Liver (tissue), 9 donors: ENCODE measurements around the gene TBX1. TPM values are rescaled to one million over a fixed set of nuclear protein-coding genes. Genes with fewer than 3 reads are reported as not detected.

Experiments used
- DNase-seq: peaks from one replicate; pipeline ENCODE4 v3.0.0-alpha.2; 2017; ENCODE audit warnings: low spot score
- H3K27ac ChIP-seq, 2 donors: one replicate each; pipeline ENCODE4 v1.7.0; 2013; ENCODE audit warnings: inconsistent platforms in 2 of 2, low read length in 2 of 2, control low read depth in 1 of 2, low read depth in 1 of 2, mild to moderate bottlenecking in 1 of 2
- H3K27me3 ChIP-seq, 4 donors: one replicate each; pipeline versions ENCODE4 v1.6.1 to v1.7.0; 2013; ENCODE audit warnings: low read length in 3 of 4, inconsistent platforms in 1 of 4, mild to moderate bottlenecking in 1 of 4, moderate library complexity in 1 of 4; ENCODE audit not compliant: control insufficient read depth in 4 of 4, insufficient read depth in 4 of 4
- H3K36me3 ChIP-seq, 4 donors: one replicate each; pipeline versions ENCODE4 v1.6.1 to v1.7.0; 2013; ENCODE audit warnings: low read length in 3 of 4, mild to moderate bottlenecking in 3 of 4, low read depth in 1 of 4, moderate library complexity in 1 of 4; ENCODE audit not compliant: control insufficient read depth in 4 of 4, insufficient read depth in 3 of 4
- H3K4me1 ChIP-seq, 4 donors: one replicate each; pipeline versions ENCODE4 v1.6.1 to v1.7.0; 2013; ENCODE audit warnings: low read length in 3 of 4, mild to moderate bottlenecking in 3 of 4, moderate library complexity in 1 of 4; ENCODE audit not compliant: control insufficient read depth in 4 of 4, insufficient read depth in 4 of 4
- H3K4me3 ChIP-seq, 3 donors: one replicate each; pipeline versions ENCODE4 v1.6.1 to v1.7.0; 2013; ENCODE audit warnings: low read length in 3 of 3, control low read depth in 1 of 3, low read depth in 1 of 3, mild to moderate bottlenecking in 1 of 3
- H3K9ac ChIP-seq, 2 donors: one replicate each; pipeline ENCODE4 v1.7.0; 2013; ENCODE audit warnings: low read length in 2 of 2, mild to moderate bottlenecking in 2 of 2, moderate library complexity in 2 of 2, control low read depth in 1 of 2, low read depth in 1 of 2
- H3K9me3 ChIP-seq, 4 donors: one replicate each; pipeline versions ENCODE4 v1.6.1 to v1.7.0; 2013; ENCODE audit warnings: low read length in 3 of 4; ENCODE audit not compliant: control insufficient read depth in 4 of 4
- EGR1 ChIP-seq, 2 donors: IDR thresholded peaks; 2 replicates each; pipeline ENCODE4 v1.6.1; 2016 to 2018; ENCODE audit warnings: antibody characterized with exemption in 2 of 2, low read depth in 2 of 2
- FOXA1 ChIP-seq: IDR thresholded peaks from 2 replicates; pipeline ENCODE4 v1.6.1; 2016; ENCODE audit warnings: antibody characterized with exemption
- FOXA2 ChIP-seq: IDR thresholded peaks from 2 replicates; pipeline ENCODE4 v1.6.1; 2016; ENCODE audit warnings: antibody characterized with exemption
- GABPA ChIP-seq, 2 donors: IDR thresholded peaks in 1 of 2; conservative IDR thresholded peaks in 1 of 2; 2 replicates each; pipeline ENCODE4 v1.6.1; 2016; ENCODE audit warnings: antibody characterized with exemption in 2 of 2, mild to moderate bottlenecking in 1 of 2, moderate library complexity in 1 of 2
- HNF4A ChIP-seq, 2 donors: conservative IDR thresholded peaks; 2 replicates each; pipeline ENCODE4 v1.6.1; 2016; ENCODE audit warnings: antibody characterized with exemption in 2 of 2, mild to moderate bottlenecking in 2 of 2
- HNF4G ChIP-seq: IDR thresholded peaks from 2 replicates; pipeline ENCODE4 v1.6.1; 2016; ENCODE audit warnings: antibody characterized with exemption
- JUND ChIP-seq, 2 donors: IDR thresholded peaks; 2 replicates each; pipeline ENCODE4 v1.6.1; 2016; ENCODE audit warnings: antibody characterized with exemption in 2 of 2
- NR2F2 ChIP-seq: IDR thresholded peaks from 2 replicates; pipeline ENCODE4 v1.6.1; 2016; ENCODE audit warnings: antibody characterized with exemption
- RAD21 ChIP-seq, 2 donors: IDR thresholded peaks; 2 replicates each; pipeline ENCODE4 v1.6.1; 2016; ENCODE audit warnings: antibody characterized with exemption in 2 of 2, mild to moderate bottlenecking in 2 of 2
- RXRA ChIP-seq, 2 donors: IDR thresholded peaks; 2 replicates each; pipeline ENCODE4 v1.6.1; 2017 to 2018; ENCODE audit warnings: antibody characterized with exemption in 2 of 2, mild to moderate bottlenecking in 1 of 2
- SP1 ChIP-seq: IDR thresholded peaks from 2 replicates; pipeline ENCODE4 v1.6.1; 2018; ENCODE audit warnings: antibody characterized with exemption, mild to moderate bottlenecking
- TAF1 ChIP-seq: conservative IDR thresholded peaks from 2 replicates; pipeline ENCODE4 v1.6.1; 2016; ENCODE audit warnings: antibody characterized with exemption, mild to moderate bottlenecking
- YY1 ChIP-seq: IDR thresholded peaks from 2 replicates; pipeline ENCODE4 v1.6.1; 2016; ENCODE audit warnings: antibody characterized with exemption, mild to moderate bottlenecking
- WGBS: extraction: QIAGEN DNeasy Blood & Tissue Kit; methylation state at CpG from one replicate; pipeline ENCODE4 v1.1.7; 2013; 5-methylcytosine and 5-hydroxymethylcytosine counted together
- polyA plus RNA-seq, 2 donors: library from polyadenylated mRNA; stranded (reverse) in 1 of 2; unstranded in 1 of 2; fragments of 200-250 nt in 1 of 2; fragments of >200 nt in 1 of 2; fragmentation: Nextera tagmentation in 1 of 2; extraction: Ambion mirVana in 1 of 2; gene quantifications; one replicate each; pipeline versions ENCODE4 v1.2.1 to v1.2.3, GENCODE V29; 2013 to 2015
- total RNA-seq, 2 donors: library from RNA; depleted of rRNA; stranded (reverse); fragments of >200 nt; gene quantifications; one replicate each; pipeline ENCODE4 v1.2.3, GENCODE V29; 2014
- TF ChIP-seq, protein P1 (sequence below): IDR thresholded peaks from 2 replicates; pipeline ENCODE4 v1.6.1; 2016; ENCODE audit warnings: antibody characterized with exemption
- TF ChIP-seq, protein P2 (sequence below): fragments of 150-350 bp; IDR thresholded peaks from 2 replicates; pipeline ENCODE4 v1.5.1; 2017; ENCODE audit warnings: improper control_type of control experiment, low read depth, low read length; ENCODE audit not compliant: missing input control
- TF ChIP-seq, protein P3 (sequence below): IDR thresholded peaks from 2 replicates; pipeline ENCODE4 v1.6.1; 2016; ENCODE audit warnings: antibody characterized with exemption
- TF ChIP-seq, protein P4 (sequence below): IDR thresholded peaks from 2 replicates; pipeline ENCODE4 v1.6.1; 2016; ENCODE audit warnings: antibody characterized with exemption
- TF ChIP-seq, protein P5 (sequence below): IDR thresholded peaks from 2 replicates; pipeline ENCODE4 v1.6.1; 2016; ENCODE audit warnings: antibody characterized with exemption, mild to moderate bottlenecking
- donor health status: healthy.
- donor health status: healthy.
- donor health status: healthy.
- donor health status: healthy.
- donor health status: healthy.

Gene TBX1
- total and polyA plus RNA-seq, 4 donors, result 0.17 to 0.18 TPM; not detected in 2

DNA sequence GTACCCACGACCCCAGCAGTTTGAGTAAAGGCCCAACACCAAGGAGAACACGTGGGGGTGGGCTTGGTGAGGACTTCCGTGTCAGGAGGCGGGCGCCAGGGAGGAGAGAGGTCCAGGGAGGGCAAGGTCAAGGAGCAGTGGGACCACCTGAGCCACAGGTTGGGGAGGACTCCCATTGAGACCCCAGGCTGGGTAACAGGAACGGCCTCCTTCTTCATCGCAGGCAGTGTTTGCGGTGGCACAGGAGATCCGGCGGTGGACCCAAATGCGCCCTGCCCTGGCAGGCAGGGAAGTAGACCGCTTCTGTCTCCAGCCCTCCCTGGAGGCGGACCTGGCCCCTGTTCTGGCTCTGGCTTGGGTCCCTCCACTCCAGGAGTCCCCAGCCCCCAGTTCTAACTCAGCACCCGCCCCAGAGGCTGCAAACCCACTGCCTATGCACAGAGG is 5.9 kb upstream of the TBX1 start:
- WGBS, result 40% methylated on average over 14 of the region's 14 CpGs
- Histone ChIP-seq H3K4me1 (peaks cover 6 to 22% (median 9%) of the 10 kb centered on the region in 4 donors), H3K36me3 (no peaks in the 10 kb centered on the region), H3K27me3 (peaks cover 4 to 15% (median 10%) of the 10 kb centered on the region in 4 donors), H3K9me3 (no peaks in the 10 kb centered on the region), H3K4me3 (no peak overlapping the region), H3K27ac (no peak overlapping the region), H3K9ac (no peak overlapping the region)
- no peak for DNase-seq
- no peak for TF ChIP-seq HNF4G
- no peak for TF ChIP-seq HNF4A (conservative IDR thresholded peaks at IDR 0.05)
- no peak for TF ChIP-seq FOXA2
- no peak for TF ChIP-seq RXRA (IDR thresholded peaks at IDR 0.05)
- no peak for TF ChIP-seq JUND (IDR thresholded peaks at IDR 0.05)
- no peak for TF ChIP-seq FOXA1
- TF ChIP-seq SP1, result no peak
- no peak for TF ChIP-seq NR2F2
- TF ChIP-seq EGR1 (IDR thresholded peaks at IDR 0.05; ENCODE audit: low read depth in 2 of 2), result no peak
- TF ChIP-seq, protein P1, sequence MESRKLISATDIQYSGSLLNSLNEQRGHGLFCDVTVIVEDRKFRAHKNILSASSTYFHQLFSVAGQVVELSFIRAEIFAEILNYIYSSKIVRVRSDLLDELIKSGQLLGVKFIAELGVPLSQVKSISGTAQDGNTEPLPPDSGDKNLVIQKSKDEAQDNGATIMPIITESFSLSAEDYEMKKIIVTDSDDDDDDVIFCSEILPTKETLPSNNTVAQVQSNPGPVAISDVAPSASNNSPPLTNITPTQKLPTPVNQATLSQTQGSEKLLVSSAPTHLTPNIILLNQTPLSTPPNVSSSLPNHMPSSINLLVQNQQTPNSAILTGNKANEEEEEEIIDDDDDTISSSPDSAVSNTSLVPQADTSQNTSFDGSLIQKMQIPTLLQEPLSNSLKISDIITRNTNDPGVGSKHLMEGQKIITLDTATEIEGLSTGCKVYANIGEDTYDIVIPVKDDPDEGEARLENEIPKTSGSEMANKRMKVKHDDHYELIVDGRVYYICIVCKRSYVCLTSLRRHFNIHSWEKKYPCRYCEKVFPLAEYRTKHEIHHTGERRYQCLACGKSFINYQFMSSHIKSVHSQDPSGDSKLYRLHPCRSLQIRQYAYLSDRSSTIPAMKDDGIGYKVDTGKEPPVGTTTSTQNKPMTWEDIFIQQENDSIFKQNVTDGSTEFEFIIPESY, result no peak
- TF ChIP-seq, protein P2, sequence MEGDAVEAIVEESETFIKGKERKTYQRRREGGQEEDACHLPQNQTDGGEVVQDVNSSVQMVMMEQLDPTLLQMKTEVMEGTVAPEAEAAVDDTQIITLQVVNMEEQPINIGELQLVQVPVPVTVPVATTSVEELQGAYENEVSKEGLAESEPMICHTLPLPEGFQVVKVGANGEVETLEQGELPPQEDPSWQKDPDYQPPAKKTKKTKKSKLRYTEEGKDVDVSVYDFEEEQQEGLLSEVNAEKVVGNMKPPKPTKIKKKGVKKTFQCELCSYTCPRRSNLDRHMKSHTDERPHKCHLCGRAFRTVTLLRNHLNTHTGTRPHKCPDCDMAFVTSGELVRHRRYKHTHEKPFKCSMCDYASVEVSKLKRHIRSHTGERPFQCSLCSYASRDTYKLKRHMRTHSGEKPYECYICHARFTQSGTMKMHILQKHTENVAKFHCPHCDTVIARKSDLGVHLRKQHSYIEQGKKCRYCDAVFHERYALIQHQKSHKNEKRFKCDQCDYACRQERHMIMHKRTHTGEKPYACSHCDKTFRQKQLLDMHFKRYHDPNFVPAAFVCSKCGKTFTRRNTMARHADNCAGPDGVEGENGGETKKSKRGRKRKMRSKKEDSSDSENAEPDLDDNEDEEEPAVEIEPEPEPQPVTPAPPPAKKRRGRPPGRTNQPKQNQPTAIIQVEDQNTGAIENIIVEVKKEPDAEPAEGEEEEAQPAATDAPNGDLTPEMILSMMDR, result no peak
- TF ChIP-seq, protein P3, sequence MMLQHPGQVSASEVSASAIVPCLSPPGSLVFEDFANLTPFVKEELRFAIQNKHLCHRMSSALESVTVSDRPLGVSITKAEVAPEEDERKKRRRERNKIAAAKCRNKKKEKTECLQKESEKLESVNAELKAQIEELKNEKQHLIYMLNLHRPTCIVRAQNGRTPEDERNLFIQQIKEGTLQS, result no peak
- TF ChIP-seq, protein P4, sequence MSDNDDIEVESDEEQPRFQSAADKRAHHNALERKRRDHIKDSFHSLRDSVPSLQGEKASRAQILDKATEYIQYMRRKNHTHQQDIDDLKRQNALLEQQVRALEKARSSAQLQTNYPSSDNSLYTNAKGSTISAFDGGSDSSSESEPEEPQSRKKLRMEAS, result no peak

DNA sequence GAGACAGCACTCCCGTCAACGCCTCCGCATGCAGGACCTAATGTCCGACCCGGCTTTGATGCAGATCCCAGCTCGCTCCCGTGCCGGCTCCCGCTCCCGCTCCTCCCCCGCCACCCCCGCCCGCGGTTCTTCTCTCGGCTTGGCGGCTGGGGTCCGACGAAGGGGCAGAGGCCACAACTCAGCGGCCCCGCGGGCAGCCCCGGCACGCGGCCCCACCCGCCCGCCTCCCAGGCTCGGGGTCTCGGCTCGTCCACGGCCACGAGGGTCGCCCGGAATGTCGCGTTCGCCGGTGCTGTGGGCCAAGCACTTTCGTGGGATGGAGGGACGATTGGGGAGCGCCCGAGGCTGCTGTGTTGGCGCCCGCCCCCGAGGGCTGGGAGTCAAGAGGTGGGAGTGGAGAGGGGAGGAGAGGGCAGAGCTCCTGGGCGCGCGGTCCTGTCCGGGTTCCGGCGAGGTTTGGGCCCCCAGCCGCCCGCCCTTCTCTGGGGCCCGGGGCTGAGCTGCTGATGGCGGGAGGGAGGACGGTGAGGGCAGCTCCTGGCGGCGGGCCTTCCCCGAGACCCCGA is 5.3 kb upstream of the TBX1 start:
- H3K36me3 ChIP-seq, result no peaks in the 10 kb centered on the region
- no peak for DNase-seq
- H3K9me3 ChIP-seq, result no peaks in the 10 kb centered on the region
- WGBS, result 7% methylated on average over 59 of the region's 59 CpGs
- H3K4me3 ChIP-seq, result no peak overlapping the region
- H3K27ac ChIP-seq, result no peak overlapping the region
- H3K4me1 ChIP-seq, result peaks cover 7 to 24% (median 9%) of the 10 kb centered on the region in 4 donors
- H3K27me3 ChIP-seq, result peaks cover 4 to 15% (median 12%) of the 10 kb centered on the region in 4 donors
- H3K9ac ChIP-seq, result no peak overlapping the region
- TF ChIP-seq JUND (IDR thresholded peaks at IDR 0.05) (no peak), FOXA1 (no peak), SP1 (no peak), EGR1 (IDR thresholded peaks at IDR 0.05; ENCODE audit: low read depth in 2 of 2) (no peak), HNF4A (conservative IDR thresholded peaks at IDR 0.05) (no peak), GABPA (IDR thresholded peaks at IDR 0.05 in 1 of 2, conservative IDR thresholded peaks at IDR 0.05 in 1 of 2) (no peak), HNF4G (no peak), RAD21 (IDR thresholded peaks at IDR 0.05) (no peak), TAF1 (no peak), NR2F2 (no peak), RXRA (IDR thresholded peaks at IDR 0.05) (no peak), FOXA2 (no peak), YY1 (no peak)
- TF ChIP-seq, protein P3, result no peak
- TF ChIP-seq, protein P2, result no peak
- TF ChIP-seq, protein P1, result no peak
- TF ChIP-seq, protein P5, sequence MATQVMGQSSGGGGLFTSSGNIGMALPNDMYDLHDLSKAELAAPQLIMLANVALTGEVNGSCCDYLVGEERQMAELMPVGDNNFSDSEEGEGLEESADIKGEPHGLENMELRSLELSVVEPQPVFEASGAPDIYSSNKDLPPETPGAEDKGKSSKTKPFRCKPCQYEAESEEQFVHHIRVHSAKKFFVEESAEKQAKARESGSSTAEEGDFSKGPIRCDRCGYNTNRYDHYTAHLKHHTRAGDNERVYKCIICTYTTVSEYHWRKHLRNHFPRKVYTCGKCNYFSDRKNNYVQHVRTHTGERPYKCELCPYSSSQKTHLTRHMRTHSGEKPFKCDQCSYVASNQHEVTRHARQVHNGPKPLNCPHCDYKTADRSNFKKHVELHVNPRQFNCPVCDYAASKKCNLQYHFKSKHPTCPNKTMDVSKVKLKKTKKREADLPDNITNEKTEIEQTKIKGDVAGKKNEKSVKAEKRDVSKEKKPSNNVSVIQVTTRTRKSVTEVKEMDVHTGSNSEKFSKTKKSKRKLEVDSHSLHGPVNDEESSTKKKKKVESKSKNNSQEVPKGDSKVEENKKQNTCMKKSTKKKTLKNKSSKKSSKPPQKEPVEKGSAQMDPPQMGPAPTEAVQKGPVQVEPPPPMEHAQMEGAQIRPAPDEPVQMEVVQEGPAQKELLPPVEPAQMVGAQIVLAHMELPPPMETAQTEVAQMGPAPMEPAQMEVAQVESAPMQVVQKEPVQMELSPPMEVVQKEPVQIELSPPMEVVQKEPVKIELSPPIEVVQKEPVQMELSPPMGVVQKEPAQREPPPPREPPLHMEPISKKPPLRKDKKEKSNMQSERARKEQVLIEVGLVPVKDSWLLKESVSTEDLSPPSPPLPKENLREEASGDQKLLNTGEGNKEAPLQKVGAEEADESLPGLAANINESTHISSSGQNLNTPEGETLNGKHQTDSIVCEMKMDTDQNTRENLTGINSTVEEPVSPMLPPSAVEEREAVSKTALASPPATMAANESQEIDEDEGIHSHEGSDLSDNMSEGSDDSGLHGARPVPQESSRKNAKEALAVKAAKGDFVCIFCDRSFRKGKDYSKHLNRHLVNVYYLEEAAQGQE, result no peak
